ENCODE measurements around the gene HNRNPL.
"Not testable (repeated sequence)": the region's sequence is repeated elsewhere in the genome, so short reads cannot be mapped to it uniquely, and the experiment has no call there.

The HNRNPL gene

DNA sequence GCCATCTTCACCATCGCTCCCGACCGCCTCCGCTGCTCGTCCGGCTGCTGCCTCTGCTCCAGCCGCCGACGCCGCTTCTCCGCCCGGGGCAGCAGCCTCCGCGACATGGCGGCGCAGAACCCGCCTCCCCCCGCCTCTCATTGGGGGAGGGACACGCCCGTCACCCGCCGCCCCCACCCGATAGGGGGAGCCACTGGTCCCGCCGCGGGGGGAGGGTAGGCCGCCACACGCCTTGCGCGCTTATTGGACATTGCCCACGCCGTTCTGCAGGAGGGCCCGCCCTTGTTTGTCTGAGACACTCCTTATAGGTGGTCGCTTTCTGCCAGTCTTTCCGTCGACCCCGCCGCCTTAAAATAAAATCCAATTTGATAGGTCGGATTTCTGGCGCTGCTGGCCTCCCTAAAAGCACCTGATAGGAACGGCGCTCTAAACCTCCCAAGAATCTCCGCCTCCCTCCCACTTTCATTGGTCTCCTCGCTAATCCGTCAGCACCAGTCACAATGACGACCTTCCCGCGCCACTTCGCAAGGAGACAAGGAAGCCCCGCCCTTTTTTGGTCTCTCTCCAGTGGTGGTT lies at the start of gene HNRNPL:
Gene HNRNPL, minus strand, starts transcription at position 127 of the 576 bp plus-strand sequence. Its CDS starts 20 bp downstream, at position 107.
- DNase-seq (ENCODE audit: low read depth), result peak; percentile 98

DNA sequence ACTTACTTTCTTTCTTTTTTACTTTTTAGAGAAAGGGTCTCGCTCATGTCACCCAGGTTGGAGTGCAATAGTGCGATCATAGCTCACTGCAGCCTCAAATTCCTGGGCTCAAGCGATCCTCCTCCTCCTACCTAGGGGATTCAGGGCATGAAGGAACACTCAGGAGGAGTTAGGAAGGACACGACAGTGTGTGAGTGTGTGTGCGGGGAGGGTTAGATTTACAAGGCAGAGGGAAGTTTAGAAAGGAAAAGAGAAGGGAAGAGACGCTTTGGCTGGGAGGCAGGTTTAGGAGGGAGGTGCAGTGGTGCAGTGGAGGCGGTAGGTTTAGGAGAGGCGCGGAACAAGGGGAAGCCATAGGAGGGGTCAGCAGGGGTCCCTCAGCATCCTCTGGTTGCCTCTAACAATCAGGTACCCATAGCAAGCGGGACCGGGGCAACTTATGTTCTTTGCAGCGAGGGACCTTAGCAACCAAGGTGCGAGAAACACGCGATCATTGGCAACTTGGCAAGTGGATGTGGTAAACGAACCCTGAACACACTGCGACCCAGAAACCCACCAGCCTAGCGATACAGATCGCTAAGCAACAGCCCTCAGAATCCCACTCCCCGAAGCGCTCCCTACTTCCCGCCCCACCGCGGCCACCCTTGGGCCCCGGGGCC lies 49.1 kb upstream of the HNRNPL start:
- DNase-seq (ENCODE audit: low read depth), result no peak

DNA sequence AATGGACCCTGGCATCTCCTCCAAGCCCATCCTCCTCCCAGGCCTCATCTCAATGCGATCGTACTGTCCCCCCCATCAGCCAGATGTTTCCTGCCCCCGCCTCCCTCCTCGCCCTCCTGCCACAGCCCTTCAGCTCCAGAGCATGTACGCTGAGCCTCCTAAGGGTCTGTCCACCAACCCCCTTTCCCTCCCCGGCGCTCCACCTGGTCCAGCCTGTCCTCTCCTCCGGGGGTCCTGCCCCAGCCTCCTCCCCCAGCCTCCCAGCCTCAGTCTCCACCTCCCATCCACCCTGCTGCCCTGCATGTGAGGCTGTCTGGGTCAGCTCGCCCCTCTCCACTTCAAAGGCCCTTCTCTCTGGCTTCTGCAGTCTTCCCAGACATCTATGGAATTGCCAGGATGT lies 45.2 kb upstream of the HNRNPL start:
- DNase-seq (ENCODE audit: low read depth), result no peak

DNA sequence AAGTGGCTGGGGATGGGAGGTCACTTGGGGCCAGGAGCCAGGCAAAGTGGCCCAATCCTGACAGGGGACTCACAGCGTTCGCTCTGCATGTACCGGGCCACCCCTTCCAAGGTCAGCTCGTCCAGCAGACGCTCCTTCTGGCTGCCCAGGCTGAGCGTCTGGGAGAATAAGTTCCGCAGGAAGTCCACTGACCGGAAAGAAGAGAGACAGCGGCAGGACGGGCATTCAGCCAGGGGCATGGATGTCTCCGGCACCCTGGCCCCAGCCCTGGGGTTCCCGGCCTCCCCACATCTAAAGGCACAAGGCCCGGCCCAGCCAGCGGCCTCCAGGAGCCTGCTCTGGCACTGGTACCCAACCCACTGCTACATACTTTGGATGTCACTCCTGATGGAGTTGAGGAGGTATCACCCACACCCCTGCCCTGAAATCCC lies 43.6 kb upstream of the HNRNPL start:
- no peak for DNase-seq (ENCODE audit: low read depth)

DNA sequence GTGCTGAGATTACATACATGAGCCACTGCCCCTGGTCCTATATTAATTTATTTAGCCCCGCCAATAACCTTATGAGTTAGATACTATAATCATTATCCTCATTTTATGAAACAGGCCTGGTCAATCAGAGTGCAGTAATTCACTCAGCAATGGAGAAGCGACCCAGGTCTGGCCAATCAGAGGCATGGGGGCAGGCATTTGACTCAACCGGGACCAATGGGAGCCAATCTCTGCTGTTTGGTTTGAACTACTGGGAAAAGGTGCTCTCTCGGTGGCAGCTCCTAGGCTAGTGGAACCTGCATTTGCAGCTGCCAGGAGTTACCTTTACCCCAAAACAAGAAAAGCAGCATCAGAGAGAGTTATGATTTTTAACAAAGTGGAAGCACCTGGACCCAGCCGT lies 43.1 kb upstream of the HNRNPL start:
- DNase-seq (ENCODE audit: low read depth), result no peak

DNA sequence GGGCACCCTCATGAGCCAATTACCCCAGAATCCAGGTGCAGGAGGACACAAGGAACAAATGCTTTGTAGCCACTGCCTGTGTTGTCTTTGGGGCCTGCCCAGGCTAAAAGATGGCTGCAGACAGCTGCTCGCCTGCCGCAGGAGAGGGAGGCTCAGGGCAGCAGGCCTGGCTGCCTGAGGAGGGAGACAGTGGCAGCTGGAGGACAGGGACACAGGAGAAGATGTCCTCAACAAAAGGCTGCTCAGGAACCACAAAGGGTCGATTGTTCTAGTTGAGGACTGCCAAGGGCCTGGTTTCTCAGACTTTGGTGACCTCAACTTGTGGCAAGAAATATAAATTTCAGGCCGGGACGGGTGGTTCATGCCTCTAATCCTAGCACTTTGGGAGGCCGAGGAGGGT lies 42.0 kb upstream of the HNRNPL start:
- no peak for DNase-seq (ENCODE audit: low read depth)

DNA sequence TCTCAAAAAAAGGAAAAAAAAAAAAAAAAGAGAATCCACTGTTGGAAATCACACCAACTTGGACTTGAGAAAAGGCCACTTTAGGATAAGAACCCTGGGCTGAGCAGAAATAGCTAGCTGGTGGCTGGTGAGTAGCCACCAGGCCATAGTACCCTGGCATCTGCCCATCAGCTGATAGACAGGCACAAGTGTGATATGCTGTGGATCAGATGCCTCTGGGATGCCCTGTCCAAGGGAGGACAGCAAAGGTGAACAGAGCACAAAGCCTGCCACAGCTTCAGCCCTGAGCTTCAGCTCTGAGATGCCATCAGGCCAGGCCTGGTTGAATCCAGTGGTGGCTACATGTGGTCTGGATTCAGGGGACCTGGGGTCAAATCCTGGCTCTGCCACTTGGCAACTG lies 40.9 kb upstream of the HNRNPL start:
- DNase-seq (ENCODE audit: low read depth), result no peak

DNA sequence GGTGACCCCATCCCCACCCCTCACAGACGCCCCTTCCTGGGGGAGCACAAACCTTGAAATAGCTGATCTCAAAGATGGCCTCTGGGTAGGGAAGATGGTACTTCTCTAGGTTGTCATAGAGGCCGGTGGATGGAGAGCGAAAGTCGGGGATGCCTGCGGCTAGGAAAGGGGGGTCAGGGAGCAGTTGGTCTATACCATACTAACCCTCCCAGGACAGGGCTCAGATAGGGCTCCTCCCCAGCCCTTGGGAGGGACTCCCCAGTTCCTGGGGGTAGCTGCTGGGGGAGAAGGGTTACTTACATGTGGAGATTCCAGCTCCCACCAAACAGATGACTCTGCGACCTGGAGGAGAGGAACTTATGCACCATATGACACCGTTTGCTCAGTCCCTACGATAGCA lies 40.0 kb upstream of the HNRNPL start:
- DNase-seq (ENCODE audit: low read depth), result no peak

DNA sequence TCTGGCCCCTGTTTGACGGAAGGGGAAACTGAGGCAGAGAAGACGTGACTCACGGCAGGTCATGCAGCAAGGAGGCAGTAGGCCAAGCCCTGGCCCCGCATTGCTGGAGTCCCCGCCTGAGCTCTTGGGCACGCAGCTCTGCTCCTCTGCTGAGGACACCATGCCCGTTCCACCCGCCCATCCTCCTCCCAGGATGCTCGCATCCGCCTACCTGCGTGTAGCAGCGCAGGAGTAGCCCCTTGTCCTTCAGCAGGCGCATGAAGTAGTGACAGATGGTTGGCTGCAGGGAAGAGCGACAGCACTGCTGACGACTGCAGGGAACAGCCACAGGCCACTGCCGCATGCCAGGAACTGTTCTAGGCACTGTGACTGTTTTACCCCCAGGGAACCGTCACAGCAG lies 39.1 kb upstream of the HNRNPL start:
- no peak for DNase-seq (ENCODE audit: low read depth)

DNA sequence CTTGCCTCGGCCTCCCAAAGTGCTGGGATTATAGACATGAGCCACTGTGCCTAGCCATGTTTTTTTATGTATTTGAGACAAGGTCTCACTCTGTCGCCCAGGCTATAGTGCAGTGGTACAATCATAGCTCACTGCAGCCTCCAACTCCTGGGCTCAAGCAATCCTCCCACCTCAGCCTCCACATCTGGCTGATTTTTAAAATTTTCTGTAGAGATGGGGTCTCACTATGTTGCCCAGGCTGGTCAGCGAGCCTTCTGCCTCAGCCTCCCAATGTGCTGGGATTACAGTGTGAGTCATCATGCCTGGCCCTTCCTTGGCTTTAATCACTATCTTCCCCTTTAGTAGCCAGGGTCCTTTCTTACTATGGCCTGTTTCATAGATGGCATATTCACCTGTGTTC lies 34.9 kb upstream of the HNRNPL start:
- not testable (repeated sequence) for DNase-seq (ENCODE audit: low read depth)

DNA sequence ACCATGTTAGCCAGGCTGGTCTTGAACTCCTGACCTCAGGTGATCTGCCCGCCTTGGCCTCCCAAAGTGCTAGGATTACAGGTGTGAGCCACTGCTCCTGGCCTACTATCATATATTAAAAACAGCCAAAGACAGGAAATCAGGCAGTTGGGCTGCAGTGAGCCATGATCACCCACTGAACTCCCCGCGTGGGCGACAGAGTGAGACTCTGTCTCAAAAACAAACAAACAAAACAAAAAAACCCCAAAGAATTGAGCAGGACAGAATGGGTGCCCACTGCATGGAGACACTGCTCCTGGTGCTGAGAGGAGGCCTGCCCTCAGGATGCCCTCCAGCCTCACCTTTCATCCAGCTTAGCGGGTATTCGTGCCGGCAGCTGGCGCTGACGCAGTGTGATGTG lies 33.5 kb upstream of the HNRNPL start:
- DNase-seq (ENCODE audit: low read depth), result no peak

DNA sequence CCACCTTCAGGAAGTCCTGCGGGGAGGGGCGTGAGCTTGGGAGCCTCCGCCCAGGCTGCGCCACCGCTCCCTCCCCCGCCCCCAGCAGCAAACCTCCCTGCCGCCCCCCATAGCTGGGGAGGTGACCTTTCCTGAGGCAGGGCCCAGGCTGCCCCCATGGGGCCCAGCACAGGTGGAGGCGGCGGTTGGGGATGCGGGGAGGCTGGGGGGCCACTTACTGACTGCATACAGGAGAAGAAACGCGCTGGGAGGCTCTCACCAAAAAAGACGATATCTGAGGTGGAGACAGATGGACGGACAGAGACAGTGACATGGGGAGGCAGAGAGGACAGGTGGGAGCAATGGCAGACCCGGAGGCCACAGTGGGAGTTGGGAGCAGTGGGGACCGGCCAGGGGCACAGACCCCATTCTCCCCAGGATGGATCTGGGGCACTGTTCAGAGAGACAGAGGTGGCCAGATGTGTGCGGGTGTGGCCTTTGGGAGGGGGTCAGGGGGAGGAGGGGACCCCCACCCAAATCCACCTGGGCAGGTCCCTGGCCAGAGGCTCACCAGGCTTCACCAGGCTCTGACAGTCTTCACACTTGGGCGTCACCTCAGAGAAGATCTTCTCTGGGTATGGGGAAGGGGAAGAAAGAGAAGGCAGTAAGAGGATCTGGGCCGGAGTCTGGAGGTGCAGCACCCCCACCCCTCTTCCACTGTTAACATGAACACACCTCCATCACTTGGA lies 31.3 kb upstream of the HNRNPL start:
- no peak for DNase-seq (ENCODE audit: low read depth)

DNA sequence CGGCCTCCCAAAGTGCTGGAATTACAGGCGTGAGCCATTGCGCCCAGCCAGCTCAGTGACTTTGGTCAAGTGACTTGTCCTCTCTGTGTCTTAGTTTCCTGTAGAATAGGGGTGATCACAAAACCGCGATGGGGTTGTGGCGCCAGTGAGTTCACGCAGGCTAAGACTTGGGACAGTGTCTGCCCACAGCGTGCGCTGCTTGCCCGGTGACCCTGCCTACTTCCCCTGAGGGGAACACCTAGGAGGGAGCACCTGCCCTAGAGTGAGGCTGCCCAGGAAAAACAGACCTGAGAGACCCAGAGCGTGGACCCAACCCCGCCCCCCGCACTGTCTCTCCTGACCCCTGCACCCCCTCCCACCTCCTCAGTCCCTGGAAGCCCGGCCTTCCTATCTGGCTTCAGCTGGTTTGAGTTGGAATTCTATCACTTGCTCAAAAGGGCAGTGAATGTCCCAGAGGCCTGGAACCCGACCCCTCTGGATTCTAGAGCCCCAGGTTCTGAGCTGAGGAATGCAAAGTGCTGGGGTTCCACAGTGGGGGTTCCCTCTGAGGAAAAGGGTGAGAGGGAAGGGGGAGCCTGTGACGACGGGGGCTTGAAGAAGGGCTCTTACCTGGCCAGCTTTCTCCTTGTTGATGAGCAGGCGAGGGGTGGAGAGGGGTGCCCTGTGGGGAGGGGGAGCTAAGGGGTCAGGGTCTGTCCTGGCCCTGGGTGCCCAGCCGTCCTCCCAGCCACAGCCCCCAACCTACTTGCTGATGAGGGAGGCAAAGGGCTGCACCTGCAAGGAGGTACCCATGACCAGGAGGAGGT lies 30.5 kb upstream of the HNRNPL start:
- DNase-seq (ENCODE audit: low read depth), result no peak

DNA sequence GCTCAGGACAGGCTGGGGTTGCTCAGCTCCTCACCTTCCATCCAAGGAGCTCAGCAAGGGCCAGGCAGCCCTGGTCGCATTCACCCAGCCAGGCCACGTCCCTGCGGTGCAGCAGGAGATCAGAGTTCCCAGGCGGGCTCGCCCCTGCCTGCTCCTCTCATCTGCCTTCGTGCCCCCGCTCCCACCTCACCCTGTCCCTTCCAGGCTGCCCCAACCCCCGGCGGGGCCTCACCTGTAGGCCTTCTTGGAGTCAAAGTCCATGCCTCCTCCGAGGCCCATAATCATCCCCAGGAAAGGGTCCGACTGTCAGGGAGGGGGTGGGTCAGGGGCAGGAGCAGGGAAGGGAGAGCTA lies 29.6 kb upstream of the HNRNPL start:
- DNase-seq (ENCODE audit: low read depth), result no peak

DNA sequence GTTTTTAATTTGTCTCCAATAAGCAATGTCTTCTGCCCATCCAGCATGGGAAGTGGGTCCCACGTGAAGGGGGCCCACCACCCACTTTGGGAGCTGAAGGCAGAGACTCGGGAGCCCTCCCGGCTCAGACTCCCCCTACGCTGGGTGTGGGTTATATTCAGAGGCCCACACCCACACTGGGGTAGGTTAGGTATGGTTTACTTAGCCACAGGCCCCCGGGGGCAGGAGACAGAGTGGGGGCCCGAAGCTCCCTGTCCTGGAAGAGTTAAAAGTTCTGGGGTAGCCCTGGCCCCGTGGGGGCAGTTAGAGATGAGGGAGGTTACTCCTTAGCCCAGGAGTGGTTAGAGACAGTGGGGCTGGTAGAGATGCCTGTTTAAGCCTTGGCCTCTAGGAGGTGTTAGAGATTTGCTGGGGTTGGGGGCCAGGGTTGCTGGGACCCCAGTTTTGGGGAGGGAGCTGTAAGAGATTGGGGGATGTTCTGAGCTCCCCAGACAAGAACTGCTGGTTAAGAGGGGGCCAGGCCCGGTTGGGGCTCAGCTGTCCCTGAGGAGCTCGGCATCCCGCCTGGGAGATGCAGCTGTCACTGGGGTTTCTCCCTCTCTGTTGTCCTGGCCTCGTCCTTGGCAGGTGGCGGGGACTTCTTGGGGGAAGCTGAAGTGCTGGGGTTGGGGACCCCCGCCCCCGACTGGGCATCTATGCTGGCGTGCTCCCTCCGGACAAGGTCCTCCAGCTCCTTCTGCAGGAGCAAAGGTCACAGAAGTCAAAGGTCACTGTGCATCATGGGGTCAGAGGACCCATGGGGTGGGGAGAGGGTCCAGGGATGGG lies 29.0 kb upstream of the HNRNPL start:
- DNase-seq (ENCODE audit: low read depth), result no peak

DNA sequence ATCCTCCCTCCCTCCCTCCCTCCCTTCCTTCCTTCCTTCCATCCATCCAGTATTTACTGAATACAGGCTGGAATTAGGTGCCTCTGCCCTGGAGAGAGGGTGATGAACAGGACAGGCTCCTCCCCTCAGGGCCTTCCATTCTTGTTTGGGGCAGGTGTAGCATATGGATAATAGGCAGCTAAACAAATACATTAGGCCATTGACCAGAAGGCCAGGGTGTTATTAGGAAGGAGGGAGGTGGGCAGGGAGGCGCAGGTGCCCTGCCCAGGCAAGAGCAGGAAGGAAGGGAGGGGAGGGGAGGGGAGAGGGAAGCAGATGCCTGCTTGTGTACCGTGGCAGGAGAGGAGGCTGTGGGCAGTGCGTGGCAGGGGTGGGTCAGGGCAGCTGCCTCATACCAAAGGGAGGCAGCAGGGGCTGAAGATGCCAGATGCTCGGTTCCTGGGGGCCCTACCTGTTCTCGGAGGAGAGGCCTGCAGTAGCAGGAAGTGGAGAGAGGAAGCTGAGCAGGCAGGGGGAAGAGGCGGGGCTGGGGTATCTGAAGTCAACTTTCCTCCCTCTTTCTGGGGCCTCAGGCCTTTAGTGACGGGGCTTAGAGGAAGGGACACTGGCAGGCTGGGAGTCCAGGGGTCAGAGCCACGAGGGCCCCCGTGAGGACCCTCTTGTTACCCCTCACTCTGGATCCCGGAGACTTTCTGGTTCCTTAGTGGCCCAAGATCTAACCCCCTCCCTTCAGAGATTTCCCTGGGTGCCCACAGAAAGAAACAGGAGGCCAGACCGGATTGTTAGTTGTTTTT lies 28.2 kb upstream of the HNRNPL start, which contains the start of gene RINL:
Gene RINL, minus strand, starts transcription at position 495 of the 794 bp plus-strand sequence. CDS start 1,533 bp downstream, outside the sequence.
- peak; percentile 37 for DNase-seq (ENCODE audit: low read depth)

DNA sequence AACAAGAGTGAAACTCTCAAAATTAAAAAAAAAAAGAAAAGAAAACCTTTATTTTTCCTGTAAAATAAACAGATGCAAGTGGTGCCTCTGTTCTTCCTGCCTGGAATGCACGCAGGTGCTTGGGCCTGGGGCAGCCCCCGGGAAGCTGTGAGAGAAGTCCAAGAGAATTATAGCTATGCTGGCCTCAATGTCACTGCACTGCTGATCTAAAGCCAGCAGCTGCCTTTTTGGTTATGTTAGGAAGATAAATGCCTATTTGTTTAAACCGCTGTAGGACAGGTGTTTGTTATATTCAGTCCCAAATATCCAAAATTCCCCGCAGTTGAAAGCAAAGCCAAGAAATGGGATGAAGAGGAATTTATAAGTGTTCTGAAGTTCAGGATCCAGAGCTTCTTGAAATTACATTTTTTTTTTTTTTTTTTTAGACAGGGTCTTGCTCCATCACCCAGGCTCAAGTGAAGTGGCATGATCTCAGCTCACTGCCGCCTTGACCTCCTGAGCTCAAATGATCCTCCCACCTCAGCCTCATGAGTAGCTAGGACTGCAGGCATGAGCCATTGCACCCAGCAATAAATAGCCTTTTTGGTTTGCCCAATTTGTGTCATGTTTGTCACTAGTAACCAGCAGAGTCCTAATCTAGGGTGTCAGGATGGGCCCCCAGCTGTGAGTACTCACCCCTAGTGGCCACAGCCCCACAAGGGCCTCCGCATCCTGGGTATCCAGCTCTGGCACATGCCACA lies 26.0 kb upstream of the HNRNPL start:
- no peak for DNase-seq (ENCODE audit: low read depth)

DNA sequence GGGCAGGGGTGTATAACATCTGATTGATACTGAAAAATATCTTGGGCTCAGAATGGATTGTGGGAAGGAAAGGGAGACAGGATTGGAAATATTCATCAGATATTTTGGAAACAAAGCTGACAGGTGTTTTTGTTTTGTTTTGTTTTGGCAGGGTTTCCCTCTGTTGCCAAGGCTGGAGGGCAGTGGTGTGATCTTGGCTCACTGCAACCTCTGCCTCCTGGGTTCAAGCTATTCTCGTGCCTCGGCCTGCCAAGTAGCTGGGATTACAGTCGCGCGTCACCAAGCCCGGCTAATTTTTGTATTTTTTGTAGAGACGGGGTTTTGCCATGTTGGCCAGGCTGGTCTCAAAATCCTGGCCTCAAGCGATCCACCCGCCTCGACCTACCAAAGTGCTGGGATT lies 23.6 kb upstream of the HNRNPL start:
- not testable (repeated sequence) for DNase-seq (ENCODE audit: low read depth)

DNA sequence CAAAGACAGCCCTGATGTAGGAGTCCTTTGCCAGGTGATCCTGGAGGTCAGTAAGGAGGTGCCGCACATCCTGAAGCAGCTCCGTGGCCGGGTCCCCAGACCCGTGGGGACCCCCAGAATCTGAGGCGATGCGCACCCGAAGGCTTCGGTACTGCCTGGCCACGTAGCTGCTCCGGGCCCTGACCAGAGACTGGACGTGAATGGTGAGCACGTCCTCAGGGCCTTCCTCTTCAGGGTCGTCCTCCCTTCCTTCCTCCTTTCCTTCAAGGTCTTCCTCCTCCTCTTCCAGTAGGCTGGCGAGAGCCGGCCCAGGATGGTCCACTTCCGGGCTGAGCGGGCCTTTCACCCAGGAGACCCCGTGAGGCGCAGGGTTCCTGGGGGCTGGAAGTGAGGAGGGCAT lies 20.8 kb upstream of the HNRNPL start:
- DNase-seq (ENCODE audit: low read depth), result no peak
